Amygdala (tissue), 56 donors: ENCODE measurements around the gene DNAH14.

ENCODE experiments used
- DNase-seq, 56 donors: peaks; one replicate each; lab custom pipeline; 2025; lab: John Stamatoyannopoulos, UW

Gene DNAH14

DNA sequence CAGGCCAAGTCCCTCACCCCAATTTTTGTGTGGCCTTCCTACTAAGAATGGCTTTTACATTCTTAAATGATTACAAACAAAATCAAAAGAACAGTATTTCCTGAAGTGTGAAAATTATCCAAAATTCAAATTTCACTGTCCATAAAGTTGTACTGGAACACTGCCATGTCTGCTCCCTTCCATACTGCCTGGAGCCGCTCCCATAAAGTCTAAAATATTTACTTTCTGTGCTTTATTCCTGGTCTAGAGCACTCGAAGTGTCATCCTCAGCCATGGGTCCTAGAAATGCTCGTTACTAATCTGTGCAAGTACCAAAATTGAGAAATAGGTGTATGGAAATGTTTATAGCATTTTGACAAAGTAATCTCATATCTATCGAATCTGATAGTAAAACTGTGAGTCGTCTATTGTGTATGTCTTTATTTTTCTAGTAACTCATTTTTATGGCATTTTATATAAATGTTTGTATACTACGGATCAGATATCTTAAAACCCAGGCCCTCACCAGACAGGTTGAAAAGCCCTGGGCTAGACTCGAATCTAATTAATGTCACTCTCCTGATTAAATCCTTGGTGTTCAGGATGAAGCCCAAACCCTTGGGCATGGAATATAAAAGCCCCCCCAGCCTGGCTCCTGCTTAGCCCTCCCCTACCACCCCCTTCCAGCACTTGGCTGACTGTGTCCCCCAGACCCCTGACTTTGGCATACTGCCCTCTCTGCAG, 493.5 kb downstream of the DNAH14 start:
- DNase-seq, result no peak

DNA sequence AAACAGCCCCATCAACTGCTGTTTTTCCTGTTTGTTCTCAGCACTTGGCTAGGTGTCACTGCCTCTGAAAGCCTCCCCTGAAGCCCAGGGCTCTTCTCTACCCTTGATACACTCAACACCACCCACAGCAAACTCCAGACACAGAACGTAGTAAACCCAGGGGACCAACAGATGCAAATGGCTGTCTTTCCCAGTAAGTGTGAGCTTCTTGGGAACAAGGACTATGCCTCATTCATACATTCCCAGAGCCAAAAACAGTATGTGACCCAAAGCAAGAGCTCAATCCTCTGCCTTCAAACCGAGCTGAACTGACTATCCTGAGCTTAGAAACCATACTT, 494.0 kb downstream of the DNAH14 start:
- no peak for DNase-seq

DNA sequence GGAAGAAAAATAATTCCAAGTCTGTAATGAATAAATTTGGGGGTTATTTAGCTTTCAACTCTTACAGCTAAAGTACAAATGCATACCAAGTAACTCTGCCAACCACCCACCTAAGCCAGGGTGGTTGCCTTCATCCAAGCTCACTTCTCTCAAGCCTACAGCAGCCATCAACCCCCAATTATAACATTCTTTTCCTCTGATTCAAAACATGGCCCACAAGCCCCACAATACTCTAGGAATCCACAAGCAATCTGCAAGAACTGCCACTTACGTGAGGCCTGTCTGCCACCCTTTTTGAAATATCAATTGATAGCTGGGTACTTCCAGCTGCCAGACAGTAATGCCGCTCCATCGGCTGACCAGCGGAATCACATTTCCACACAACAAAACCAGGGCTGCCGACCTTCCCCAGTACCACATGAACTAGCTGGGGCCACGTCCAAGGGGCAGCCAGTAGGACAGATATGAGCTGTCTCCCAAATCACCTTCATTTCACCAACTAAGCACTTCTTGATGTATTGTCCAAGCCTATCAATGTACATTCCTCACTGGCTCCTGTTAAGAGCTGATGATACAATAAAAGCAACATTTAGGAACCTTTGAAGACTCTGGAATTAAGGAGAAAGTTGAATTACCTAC, 495.2 kb downstream of the DNAH14 start:
- DNase-seq, result no peak

DNA sequence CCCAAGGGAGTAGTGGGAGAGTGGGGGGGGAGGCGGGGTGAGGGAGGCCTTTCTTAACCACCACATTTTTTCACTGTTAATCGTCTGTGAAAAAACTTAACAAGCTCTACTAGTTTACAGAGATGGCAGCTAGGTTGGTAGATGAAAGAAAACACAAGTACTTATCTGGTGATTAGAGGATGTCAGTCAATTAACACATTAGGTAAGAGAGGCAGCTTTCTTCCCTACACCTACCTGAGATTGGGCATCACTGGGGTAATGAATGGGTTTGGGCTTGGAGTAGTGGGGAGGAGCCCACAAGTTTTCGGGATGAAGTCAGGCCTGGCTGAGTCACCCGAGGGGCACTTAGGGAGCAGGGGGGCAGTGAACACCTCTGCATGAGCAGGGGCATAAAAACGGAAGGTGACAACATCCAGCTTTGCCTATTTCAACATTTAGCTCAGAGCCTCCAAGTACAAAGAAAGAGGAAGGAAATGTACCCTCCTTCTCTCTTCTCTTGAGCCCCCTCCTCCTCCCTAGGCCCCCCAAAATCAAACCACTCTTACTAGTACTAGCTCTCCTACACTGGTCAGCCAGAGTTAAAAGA, 495.8 kb downstream of the DNAH14 start:
- DNase-seq, result no peak

DNA sequence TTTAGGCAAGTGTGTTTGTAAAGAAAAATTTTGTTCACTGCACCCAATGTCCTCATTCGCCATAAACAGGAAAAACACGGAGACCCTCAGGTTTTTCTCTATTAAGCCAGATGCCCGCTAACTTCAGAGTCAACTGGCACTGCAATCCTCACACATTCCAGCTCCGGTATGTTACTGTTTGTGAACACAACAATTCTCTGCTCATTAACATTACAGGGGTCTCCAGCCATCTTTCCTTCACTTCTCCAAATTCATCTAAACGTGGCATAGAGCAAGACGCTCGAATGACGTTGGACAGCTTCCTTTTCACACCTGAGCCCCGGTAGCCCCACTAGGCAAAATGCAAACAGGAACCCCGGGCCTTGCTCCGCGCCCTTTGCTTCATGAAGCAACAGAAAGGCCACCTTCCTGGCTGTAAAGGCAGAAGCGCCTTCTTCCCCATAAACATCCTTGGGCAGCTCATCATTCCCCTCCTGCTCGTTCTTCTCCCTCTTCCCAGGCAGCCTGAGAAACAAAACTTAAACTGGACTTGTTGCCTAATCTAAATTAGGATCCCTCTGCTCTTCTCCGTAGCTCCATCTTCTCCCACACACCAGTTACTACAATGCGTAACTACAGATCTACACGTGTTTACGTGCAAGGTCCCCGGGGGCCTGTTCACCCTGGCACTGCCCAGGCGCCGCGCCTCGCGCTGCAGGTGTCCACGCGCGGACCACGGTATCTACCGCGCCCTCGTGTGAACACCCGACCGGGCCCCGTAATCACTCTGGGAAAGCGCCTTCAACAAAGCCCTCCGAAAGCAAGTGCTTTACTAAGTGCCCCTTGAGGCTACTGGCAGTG, 497.1 kb downstream of the DNAH14 start:
- peak in 15 of 56 donors; percentile 5 to 40 (median 21) for DNase-seq

DNA sequence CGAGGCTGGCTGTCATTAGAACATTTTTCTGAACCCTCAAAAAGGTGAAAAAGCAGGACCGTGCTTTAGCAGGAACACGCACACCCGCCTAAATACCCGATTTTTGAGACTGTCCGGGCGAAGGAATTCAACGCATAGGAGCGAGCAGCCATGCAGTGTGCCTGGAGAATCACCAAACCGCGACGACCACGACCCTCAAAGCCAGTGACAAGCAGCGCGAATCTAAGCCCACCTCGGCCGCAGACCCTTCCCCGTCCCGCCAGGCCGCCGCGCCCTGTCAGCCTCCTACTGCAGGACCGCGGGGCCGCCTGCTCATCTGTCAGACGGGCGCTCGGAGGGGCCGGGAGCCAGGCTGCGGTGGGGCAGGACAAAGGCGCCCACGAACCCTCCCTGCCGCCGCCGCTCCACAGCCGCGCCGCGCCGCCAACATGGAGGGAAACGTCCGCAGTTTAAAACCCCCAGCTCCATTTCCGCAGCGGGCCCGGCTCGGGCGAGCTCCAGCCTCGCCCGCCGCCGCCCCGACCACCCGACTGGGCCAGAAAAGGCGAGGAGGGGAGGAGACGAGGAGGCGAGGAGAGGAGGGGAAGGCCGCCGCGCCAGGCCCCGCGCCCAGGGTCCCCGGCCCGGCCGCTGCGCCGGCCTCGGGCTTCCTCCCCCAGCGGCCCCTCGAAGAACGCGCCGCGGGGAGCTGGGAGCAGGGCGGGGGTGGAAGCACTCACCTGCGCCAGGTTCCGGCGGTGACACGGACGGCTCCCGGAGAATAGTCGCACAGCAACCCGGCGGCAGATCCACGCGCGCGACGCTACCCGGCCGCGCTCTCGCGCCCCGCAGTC, 498.0 kb downstream of the DNAH14 start, which contains the start of gene LBR:
LBR (minus strand) TSS at position 804 of the 833 bp plus-strand sequence. CDS start 3,963 bp downstream, outside the sequence.
- peak in 11 of 56 donors; percentile 33 to 71 (median 52) for DNase-seq

DNA sequence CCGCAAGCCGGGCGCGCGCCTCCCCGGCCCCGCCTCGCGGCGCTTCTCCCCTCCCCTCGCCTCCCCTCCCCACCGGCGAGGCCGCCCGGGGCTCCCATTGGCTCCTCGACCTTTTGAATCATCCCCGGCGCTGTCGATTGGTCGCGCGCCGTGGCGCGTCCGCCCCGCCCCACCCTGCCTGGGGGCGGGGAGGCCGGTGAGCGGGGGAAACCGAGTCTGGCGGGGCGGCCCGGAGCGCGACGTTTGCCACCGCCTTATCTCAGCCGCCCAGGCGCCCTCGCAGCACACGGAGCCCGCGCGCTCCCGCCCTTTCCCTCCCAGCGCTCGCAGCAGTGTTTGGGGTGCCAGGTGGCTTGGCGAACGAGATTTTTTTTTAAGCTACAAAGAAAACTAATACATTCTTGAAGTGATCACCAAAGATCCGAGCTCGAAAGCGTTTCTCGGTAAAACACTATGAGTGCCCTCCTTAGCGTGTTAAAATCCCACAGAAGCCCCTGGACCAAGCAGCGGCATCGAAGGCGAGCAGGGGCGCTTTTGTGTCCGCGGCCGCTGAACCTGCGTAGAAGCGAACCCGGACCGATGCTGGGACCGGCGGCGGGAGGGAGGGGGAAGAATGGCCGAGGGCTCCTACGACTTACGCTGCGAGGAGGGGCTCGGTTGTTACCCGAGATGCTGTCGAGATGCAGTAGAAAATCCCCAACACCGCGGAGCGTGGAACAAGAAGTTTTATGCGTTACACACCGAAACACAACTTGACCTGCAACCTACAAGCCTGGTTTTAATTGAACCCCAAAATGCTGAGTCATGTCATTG, 498.8 kb downstream of the DNAH14 start:
- peak; percentile 32 to 97 (median 89) for DNase-seq

DNA sequence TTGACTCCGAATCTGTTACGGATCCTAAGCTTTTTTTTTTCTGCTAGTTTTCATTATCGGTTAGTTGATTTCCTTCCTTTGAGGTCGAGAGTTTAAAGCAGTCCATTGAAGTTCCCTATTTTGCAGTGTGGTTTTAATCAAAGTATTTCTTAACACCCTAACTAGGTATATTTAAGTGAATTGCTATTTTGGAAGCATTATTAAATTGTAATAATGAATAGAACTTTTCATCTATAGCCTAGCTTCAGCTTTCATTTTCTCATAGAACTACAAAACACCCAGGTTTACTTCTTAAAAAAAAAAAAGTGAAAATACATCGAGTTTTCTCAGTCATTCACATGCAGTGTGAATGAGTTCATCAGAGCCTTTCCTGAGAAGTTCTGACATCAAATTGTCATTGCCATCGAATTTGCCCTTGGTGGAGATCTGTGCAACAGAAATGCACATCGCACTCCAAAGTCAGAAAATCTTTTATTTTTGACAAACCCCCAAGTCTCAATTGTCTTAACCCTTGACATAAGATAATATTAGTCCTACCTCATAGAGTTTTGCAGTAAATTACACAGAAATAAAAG, 499.5 kb downstream of the DNAH14 start:
- no peak for DNase-seq

DNA sequence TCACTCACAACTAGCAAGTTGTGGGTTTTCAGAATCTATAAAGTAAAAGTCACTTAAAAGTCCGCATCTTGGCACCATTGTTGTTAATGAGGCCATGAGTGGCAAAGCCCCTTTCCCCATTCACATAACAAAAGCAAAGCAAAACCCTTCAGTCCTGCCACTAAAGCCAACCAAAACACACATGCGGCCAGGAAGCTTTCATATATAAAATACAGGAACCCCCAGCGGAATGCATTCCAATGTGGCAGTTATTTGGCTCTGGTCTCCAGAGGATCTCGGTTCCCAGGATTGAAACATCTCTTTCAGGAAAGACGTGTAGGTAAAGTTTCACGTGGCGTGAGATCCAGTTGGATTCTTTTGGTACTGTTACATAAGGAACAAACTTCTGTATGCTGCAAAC, 500.8 kb downstream of the DNAH14 start:
- no peak for DNase-seq

DNA sequence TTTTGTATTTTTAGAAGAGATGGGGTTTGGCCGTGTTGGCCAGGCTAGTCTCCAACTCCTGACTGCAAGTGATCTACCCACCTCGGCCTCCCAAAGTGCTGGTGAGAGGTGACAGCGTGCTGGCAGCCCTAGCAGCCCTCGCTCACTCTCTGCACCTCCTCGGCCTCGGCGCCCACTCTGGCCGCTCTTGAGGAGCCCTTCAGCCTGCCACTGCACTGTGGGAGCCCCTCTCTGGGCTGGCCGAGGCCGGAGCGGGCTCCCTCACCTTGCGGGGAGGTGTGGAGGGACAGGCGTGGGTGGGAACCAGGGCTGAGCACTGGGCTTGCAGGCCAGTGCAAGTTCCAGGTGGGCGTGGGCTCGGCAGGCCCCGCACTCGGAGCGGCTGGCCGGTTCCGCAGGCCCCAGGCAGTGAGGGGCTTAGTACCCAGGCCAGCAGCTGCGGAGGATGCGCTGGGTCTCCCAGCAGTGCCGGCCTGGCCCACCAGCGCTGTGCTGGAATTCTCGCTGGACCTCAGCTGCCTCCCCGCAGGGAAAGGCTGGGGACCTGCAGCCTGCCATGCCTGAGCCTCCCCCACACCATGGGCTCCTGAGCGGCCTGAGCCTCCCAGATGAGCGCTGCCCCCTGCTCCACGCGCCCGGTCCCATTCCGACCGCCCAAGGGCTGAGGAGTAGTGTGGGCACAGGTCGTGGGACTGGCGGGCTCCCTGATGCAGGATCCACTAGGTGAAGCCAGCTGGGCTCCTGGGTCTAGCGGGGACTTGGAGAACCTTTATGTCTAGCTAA, 501.8 kb downstream of the DNAH14 start:
- no peak for DNase-seq

DNA sequence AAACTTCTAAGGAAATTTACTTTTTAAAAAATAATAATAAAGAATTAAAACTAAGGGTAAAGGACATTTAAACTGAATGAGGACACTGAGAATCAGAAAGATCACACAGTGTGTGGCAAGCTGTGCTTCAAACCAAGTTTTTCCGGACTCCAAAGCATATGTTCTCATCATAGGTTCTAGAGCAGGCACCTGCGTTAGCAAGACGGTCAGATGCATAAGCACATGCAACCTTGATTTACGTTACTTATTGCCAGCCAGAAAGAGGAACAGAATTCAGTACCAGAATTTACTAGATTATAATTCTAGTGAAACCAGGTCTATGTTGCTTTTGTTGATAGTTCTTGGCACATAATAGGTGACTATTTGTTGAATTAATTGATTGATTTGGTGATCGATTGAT, 504.6 kb downstream of the DNAH14 start:
- DNase-seq, result no peak

DNA sequence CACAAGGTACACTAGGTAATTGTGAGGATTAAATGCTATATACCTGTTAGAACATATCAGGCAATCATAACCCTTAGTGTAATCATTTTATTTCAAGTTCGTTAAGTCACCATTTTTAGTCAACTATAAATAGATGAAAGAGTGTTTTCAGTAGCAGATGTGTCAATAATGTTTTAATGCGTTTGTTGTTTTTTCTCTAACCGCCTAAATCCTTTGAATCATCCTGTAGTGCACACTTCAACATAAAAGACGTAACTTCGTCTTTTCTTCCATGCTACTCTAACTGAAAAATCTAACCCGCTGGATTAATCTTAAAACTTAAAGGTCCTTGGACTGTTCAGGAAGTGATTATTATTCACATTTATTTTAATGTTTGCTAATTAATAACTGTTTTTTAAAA, 505.6 kb downstream of the DNAH14 start:
- no peak for DNase-seq

DNA sequence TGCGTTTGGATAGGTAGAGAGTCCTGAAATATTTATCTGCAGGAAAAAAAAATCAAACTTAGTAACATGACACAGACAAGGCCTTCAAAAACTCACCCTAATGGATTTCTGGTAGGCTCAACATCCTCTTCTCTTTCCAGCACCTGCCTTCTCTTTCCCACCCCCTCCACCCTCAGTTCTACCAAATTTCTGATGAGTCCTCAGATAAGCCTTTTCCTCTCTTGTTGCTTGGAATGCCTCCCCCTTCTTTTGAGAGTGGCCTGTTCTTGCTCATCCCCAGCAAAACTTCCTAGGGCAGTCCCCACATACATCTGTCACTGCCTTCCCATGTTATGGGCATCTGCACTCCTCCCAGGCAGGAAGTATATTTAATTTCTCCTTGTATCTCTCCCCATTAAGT, 506.0 kb downstream of the DNAH14 start:
- DNase-seq, result no peak

DNA sequence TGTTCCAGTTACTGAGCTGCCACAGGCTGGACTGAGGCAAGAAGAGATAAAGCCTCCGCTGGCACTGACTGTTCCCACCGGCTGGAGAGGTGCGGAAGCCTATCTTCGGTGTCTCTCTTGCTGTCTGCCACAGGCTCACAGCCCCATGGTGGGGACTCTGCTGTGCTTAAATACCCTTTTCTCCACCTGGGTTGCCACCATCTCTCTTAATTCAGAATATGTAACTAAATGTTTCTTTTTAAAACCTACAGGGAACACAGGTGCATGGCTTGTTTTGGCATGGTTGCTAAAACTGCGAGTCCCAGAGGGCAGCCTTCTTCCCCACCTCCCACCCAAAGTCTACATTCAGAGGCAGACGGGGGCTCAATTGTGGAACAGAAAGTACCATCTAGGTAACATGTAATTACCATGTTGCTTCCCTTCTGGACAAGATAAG, 506.5 kb downstream of the DNAH14 start:
- DNase-seq, result no peak

DNA sequence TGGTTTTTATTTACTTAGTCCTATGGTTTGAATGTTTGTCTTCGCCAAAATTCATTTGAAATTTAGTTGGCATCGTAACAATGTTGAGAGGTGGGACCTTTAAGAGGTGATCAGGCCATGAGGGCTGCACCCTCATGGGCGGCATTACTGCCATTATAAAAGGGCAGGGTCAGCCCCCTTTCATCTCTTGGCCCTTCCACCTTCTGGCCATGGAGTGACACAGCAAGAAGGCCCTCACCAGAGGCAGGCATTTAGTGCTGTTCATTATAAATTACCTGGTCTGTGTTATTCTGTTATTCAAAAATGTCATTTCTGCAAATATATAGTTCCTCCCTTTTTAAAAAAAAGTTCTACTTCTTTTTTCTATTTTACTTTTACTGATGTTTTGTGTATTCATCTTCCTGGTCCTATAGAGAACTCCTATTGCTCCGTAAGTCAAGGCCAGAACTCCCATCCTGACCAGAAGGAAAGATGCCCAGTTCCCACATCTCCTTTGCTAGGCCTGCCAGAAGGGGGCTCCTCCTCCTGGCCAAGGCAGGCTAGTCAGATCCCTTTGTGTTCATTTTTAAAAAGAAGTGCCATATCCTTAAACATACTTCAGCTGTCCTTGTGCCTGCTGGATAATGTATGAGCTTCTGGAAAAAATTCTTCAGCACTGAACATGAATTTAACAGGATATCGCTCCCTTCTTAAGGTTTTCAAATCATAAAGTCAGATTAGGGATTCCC, 508.4 kb downstream of the DNAH14 start:
- no peak for DNase-seq

DNA sequence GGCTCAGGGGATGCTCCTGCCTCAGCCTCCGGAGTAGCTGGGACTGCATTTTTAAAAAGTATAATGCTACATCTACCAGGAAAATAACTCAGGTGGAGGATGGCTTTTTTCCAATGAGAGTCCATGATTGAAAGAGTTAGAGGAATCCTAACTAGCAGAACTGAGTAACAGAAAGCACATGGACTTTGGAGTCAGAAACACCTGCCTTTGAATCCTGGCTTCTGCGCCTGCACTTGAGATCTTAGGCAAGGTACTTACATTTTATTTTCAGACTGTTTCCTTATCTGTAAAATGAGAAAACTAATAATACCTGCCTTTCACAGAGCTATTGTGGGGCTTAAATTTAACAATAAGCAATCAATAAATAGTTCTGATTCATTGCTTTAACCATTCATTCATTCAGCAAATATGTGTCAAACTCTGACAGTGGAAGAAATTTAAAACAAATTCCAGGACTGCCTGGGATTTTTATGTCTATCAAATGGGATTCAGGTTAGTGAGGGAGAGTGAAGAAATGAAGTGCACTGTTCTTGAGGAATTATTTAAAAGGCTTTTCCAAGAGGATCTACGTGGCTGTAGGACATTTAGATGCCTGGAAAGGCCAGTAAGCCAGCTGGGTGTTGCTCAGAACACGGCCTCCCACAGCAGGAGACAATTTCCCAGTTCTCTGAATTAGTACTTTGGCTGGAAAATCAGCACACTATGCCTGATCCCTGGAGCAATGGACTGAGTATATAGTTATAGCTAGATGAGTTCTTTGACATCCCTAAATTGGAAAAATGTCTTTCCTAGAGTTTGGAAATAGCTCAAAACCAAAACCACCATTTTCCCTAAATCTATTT, 511.1 kb downstream of the DNAH14 start:
- DNase-seq, result no peak
